ENCODE measurements around the gene PRR30.

GRCh38 chr2:27185331-27186026 is 46.3 kb upstream of the PRR30 start:
- TF ChIP-seq TAF1 (IDR thresholded peaks at IDR 0.05; ENCODE audit: borderline replicate concordance, insufficient read depth, low read length) (no peak), POLR2AphosphoS5 (IDR thresholded peaks at IDR 0.05; ENCODE audit: low read depth, low read length) (0 out of 2 replicates have a peak, but pooled peaks have one; percentile 36)
- TF ChIP-seq, protein P1, sequence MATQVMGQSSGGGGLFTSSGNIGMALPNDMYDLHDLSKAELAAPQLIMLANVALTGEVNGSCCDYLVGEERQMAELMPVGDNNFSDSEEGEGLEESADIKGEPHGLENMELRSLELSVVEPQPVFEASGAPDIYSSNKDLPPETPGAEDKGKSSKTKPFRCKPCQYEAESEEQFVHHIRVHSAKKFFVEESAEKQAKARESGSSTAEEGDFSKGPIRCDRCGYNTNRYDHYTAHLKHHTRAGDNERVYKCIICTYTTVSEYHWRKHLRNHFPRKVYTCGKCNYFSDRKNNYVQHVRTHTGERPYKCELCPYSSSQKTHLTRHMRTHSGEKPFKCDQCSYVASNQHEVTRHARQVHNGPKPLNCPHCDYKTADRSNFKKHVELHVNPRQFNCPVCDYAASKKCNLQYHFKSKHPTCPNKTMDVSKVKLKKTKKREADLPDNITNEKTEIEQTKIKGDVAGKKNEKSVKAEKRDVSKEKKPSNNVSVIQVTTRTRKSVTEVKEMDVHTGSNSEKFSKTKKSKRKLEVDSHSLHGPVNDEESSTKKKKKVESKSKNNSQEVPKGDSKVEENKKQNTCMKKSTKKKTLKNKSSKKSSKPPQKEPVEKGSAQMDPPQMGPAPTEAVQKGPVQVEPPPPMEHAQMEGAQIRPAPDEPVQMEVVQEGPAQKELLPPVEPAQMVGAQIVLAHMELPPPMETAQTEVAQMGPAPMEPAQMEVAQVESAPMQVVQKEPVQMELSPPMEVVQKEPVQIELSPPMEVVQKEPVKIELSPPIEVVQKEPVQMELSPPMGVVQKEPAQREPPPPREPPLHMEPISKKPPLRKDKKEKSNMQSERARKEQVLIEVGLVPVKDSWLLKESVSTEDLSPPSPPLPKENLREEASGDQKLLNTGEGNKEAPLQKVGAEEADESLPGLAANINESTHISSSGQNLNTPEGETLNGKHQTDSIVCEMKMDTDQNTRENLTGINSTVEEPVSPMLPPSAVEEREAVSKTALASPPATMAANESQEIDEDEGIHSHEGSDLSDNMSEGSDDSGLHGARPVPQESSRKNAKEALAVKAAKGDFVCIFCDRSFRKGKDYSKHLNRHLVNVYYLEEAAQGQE (IDR thresholded peaks at IDR 0.05; ENCODE audit: insufficient read depth in 1 of 2, low read depth in 2 of 2, low read length in 2 of 2): no peak

Measured in PFSK-1 (cell line).